NCI-H2107 treated with DMSO at 0.1 percent for 48 hours (cell line): ENCODE data around the gene LAMC3.
A peak's percentile ranks its signal among the peaks of the same experiment; 100 is the strongest.

Experiments
- DNase-seq: peaks from one replicate; lab custom pipeline; 2025; ENCODE audit not compliant: unreplicated experiment; lab: John Stamatoyannopoulos, UW

Gene LAMC3

GRCh38 chr9:130977811-130978221 lies 31.2 kb upstream of the LAMC3 start:
- no peak for DNase-seq

DNA sequence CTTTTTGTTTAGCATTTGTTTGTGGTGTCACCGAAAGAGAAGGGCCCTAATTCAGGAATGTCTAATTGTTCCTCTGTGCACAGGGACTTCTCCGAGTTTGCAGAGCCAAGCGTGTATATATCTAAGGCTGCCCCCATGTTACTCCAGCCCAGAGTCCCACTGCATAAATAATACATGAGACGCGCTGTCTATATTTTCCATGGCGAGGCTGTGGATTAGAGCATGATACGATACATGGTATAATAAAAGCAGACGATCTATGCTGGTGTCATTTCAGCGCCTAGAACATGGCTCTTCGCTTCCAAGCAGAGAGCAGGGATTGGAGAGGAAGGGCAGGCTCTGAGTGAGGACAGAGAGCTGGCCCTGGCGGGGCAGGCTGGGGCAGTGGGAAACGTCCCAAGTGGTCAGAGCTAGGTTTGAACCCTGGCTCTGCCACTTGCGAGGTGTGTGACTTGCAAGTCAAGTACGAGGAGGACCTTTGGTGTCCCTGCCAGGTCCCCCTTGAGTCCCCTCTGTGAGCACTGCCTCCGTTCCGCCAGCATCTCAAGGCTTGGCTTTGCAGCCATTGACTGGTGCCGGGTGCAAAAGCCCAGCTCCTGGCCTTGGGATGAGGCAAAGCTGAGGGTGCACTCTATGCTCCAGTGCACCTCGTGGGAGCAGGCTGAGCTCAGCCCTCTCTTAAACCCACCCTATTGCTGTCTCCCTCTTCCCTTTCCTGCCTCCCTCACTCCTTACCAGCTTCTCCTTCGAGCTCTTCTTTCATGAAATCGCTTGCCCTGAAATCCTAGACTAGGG lies 29.2 kb upstream of the LAMC3 start:
- DNase-seq: no peak

- DNase-seq: no peak
Measured at GRCh38 chr9:130980526-130980925, 28.4 kb upstream of the LAMC3 start.

- DNase-seq: no peak
Measured at GRCh38 chr9:130981002-130981755, 27.8 kb upstream of the LAMC3 start.

DNA sequence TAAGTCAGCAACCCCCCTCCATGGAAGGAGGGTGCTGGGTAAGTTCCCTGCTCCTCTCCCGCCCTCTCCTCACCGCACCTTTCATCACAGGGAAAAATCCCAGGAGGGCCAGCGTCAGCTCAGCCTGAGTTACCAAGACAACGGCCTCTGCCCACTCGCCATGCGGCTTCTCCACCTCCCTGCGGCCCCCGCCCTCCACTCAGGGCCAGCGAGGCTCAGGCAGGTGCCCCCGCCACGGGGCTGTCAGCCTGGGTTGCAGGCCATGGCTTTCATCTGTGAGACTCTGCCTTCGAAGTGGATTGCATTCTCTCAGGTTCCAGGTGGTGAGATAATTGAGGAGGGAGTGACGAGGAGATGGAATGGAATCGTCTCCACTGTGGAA lies 27.2 kb upstream of the LAMC3 start:
- DNase-seq: peak; percentile 37

- no peak for DNase-seq
Measured at GRCh38 chr9:130982636-130983358, 26.2 kb upstream of the LAMC3 start.

GRCh38 chr9:130983359-130983670 lies 25.7 kb upstream of the LAMC3 start:
- no peak for DNase-seq

DNA sequence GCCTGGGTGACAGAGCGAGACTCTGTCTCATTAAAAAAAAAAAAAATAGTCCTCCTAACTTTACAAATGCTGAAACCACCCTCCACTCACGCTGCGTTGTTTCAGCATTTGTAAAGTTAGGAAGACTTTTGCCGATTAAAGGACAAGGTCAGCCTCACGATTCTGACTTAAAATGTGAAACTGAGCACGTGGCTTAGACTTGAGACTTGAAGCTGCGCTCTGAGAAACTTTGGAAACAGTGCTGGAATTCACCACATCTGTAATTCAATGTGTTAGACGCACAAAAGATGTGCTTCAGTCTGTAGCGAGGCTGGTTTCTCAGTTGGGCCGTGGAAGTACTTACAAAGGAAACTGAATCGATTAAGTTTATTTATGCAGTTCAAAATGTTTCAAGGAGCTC lies 25.0 kb upstream of the LAMC3 start:
- DNase-seq: no peak

GRCh38 chr9:130984521-130984920 lies 24.5 kb upstream of the LAMC3 start:
- DNase-seq: peak; percentile 48

GRCh38 chr9:130985029-130985428 lies 23.9 kb upstream of the LAMC3 start:
- DNase-seq: no peak

DNA sequence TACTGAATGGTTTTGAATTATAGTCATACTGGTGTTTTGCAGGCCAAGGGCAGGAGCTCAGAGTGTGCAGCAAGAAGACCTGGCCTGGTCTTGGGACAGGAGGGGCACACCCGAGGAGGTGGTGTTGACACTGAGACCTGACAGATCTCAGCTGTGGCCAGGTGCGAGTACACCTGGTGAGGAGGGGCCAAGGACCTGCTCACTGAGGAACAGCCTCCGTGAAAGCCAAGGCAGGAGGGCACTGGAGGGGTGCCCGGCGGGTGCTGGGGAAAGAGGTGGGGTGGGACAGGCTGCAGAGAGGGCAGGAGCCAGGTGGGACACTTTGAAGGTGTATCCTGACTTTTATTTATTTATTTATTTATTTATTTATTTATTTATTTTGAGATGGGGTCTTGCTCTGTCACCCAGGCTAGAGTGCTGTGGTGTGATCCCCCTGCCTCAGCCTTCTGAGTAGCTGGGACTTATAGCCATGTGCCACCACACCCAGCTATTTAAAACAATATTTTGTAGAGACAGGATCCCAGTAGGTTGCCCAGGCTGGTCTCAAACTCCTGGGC lies 23.3 kb upstream of the LAMC3 start:
- DNase-seq: no peak

- peak; percentile 31 for DNase-seq
Measured at GRCh38 chr9:130986356-130986965, 22.5 kb upstream of the LAMC3 start.

DNA sequence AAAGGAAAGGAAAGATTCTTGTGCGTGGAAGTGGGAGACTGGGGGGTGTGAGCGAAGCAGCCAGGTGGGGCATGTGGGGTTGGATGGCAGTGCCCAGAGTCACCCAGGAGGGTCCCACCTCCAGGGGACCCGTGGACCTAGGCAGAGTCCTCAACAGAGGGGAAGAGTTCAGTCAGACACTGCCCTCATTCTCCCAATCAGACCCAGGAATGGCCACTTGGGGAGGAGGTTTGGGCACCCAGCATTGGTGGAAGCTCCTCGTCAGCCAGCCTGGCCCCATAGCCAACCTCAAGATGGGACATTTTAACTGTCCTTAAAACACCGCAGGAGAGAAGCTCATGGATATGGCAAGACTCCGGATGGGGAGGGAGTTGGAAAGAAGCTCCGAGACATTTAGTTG lies 21.9 kb upstream of the LAMC3 start:
- no peak for DNase-seq

DNA sequence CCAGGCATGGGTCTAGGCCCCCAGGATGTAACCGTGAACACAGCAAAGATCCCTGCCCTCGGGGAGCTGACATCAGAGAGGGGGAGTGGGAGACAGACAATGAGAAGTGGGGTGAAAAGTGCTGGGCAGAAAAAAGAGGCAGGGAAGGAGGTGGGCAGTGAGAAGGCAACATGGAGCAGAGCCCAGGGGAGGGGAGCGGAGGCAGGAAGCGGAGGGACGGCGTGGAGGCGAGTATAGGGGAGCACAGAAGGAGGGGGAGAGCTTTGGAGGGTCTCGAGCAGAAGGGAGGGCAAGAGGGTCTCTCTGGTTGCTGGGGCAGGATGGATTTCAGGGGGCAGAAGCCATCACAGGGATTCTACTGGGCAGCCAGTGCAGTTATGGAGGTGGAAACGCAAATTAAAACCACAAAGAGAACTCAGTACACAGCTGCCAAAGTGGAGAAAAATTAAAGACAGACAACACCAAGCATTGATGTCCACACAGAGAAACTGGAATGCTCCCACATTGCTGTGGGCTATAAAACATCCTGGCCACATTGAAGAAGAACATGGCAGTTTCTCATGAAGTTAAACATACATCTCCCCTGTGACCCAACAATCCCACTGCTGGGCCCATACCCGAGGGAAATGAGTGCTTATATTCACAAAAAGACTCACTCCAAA lies 21.1 kb upstream of the LAMC3 start:
- no peak for DNase-seq

- DNase-seq: no peak
Measured at GRCh38 chr9:130988400-130988747, 20.6 kb upstream of the LAMC3 start.

- DNase-seq: no peak
Measured at GRCh38 chr9:130988905-130989304, 20.1 kb upstream of the LAMC3 start.

- DNase-seq: no peak
Measured at GRCh38 chr9:130989391-130989790, 19.6 kb upstream of the LAMC3 start.

GRCh38 chr9:130989891-130990290 lies 19.1 kb upstream of the LAMC3 start:
- DNase-seq: no peak

- DNase-seq: no peak
Measured at GRCh38 chr9:130990306-130990977, 18.5 kb upstream of the LAMC3 start.
